ENCODE results near the gene CMSS1.

The CMSS1 gene

GRCh38 chr3:100040451-100041225, 223.0 kb downstream of the CMSS1 start:
- POLR2A ChIA-PET: no interaction called here
- CTCF ChIA-PET: no interaction called here
- TF ChIP-seq ELF4 (IDR thresholded peaks at IDR 0.05): no peak
- TF ChIP-seq FOXM1 (IDR thresholded peaks at IDR 0.05; ENCODE audit: borderline replicate concordance): no peak
- TF ChIP-seq NFRKB (IDR thresholded peaks at IDR 0.05): no peak
- DNase-seq (ENCODE audit: extremely low spot score): no peak

- ChIA-PET CTCF (no interaction called here), POLR2A (interaction anchor here (0.7 kb wide), 1 partner anchor 219 kb away, joined by 3 read pairs; the partner anchor contains the start of gene TBC1D23)
- no peak for DNase-seq (ENCODE audit: extremely low spot score)
- TF ChIP-seq ARNT (IDR thresholded peaks at IDR 0.05): no peak
- TF ChIP-seq, protein P1, sequence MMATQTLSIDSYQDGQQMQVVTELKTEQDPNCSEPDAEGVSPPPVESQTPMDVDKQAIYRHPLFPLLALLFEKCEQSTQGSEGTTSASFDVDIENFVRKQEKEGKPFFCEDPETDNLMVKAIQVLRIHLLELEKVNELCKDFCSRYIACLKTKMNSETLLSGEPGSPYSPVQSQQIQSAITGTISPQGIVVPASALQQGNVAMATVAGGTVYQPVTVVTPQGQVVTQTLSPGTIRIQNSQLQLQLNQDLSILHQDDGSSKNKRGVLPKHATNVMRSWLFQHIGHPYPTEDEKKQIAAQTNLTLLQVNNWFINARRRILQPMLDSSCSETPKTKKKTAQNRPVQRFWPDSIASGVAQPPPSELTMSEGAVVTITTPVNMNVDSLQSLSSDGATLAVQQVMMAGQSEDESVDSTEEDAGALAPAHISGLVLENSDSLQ (IDR thresholded peaks at IDR 0.05): 0 out of 2 replicates have a peak, but pooled peaks have one; percentile 30
- TF ChIP-seq NFRKB (IDR thresholded peaks at IDR 0.05): no peak
- TF ChIP-seq HDGF (IDR thresholded peaks at IDR 0.05; ENCODE audit: borderline replicate concordance): no peak
- TF ChIP-seq CTBP1 (IDR thresholded peaks at IDR 0.05; ENCODE audit: borderline replicate concordance): 0 out of 2 replicates have a peak, but pooled peaks have one; percentile 36
- TF ChIP-seq FOXM1 (IDR thresholded peaks at IDR 0.05; ENCODE audit: borderline replicate concordance): no peak
Observed at GRCh38 chr3:100041328-100041749, 223.7 kb downstream of the CMSS1 start.

DNA sequence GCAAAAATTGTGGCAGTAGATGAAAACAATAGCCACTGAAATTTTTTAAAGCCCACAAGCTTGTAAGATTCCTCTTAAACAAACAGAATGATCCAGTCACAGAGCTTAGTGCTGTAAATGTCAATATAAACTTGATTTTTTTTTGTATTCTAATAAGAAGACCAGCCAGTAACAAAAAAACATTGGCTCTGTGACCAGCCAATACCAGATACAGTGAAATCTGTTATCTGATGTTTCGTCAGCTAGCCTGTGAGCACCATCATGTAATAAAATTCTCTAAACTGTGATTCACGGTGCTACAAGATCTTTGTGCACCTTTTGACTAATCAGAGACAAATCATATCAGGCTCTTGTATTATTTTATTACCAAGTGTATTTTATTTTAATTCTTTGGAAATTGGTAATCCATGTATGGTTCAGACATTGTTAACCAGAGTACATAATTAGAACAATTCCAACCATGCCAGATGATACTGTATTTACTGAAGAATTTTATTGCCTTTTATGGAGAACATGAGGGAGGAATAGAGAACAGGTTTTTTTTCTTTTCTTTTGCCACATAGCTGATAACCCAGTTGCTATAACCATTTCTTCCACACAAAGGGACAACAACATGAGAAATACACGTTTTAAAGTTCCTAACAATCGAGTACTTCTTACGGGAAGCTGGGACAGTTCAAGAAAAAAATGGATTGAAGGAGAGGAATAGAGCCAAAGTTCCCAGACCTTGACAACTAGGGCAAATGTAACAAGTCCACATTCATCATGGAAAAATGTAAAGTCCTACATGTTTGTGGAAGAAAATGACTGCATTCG, 224.7 kb downstream of the CMSS1 start:
- DNase-seq (ENCODE audit: extremely low spot score): peak; percentile 19
- ChIA-PET POLR2A (no interaction called here), CTCF (interaction anchor here (1.3 kb wide), 1 partner anchor 27 kb away, joined by 3 read pairs; no protein-coding TSS in a partner anchor)
- TF ChIP-seq NFRKB (IDR thresholded peaks at IDR 0.05): no peak
- no peak for TF ChIP-seq FOXA1 (IDR thresholded peaks at IDR 0.05)
- TF ChIP-seq ELF4 (IDR thresholded peaks at IDR 0.05): no peak

DNA sequence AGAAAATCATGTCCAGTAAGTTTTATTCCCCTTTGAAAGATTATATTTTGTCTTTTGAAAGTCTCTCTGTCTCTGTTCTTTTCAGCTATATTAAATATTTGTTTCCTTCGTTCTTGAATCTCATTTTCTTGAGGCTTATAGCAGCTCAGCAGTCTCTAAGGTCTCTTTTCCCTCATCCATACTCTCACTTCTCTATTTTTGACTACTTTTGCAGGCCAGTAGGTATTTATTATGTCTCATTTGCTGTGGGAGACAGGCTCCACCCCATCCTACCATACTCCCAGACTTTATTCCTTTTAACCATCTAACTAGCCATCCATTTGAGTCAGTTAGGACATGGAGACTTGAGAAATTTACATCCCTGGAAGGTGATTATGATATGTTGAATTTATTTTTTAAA, 225.6 kb downstream of the CMSS1 start:
- TF ChIP-seq TARDBP (IDR thresholded peaks at IDR 0.05): no peak
- no peak for TF ChIP-seq NFRKB (IDR thresholded peaks at IDR 0.05)
- no peak for TF ChIP-seq BHLHE40 (IDR thresholded peaks at IDR 0.05; ENCODE audit: borderline replicate concordance)
- TF ChIP-seq FOXK2 (IDR thresholded peaks at IDR 0.05): no peak
- no peak for TF ChIP-seq CTBP1 (IDR thresholded peaks at IDR 0.05; ENCODE audit: borderline replicate concordance)
- TF ChIP-seq SUZ12 (IDR thresholded peaks at IDR 0.05): no peak
- no peak for TF ChIP-seq HDGF (IDR thresholded peaks at IDR 0.05; ENCODE audit: borderline replicate concordance)
- TF ChIP-seq FOXM1 (IDR thresholded peaks at IDR 0.05; ENCODE audit: borderline replicate concordance): no peak
- TF ChIP-seq LEF1 (IDR thresholded peaks at IDR 0.05; ENCODE audit: borderline replicate concordance): no peak
- CTCF ChIA-PET: no interaction called here
- POLR2A ChIA-PET: no interaction called here
- no peak for DNase-seq (ENCODE audit: extremely low spot score)

- DNase-seq (ENCODE audit: extremely low spot score): no peak
- POLR2A ChIA-PET: no interaction called here
- CTCF ChIA-PET: no interaction called here
- TF ChIP-seq FOXA1 (IDR thresholded peaks at IDR 0.05): no peak
- no peak for TF ChIP-seq SP1 (IDR thresholded peaks at IDR 0.05)
- no peak for TF ChIP-seq FOXM1 (IDR thresholded peaks at IDR 0.05; ENCODE audit: borderline replicate concordance)
- no peak for TF ChIP-seq ZNF384 (IDR thresholded peaks at IDR 0.05)
- TF ChIP-seq LEF1 (IDR thresholded peaks at IDR 0.05; ENCODE audit: borderline replicate concordance): no peak
Observed at GRCh38 chr3:100044369-100044768, 226.7 kb downstream of the CMSS1 start.

GRCh38 chr3:100045696-100046095, 228.0 kb downstream of the CMSS1 start:
- ChIA-PET POLR2A (no interaction called here), CTCF (interaction anchor here (0.8 kb wide), 1 partner anchor 144 kb away, joined by 3 read pairs; no protein-coding TSS in a partner anchor)
- TF ChIP-seq ELF4 (IDR thresholded peaks at IDR 0.05): no peak
- no peak for TF ChIP-seq SP1 (IDR thresholded peaks at IDR 0.05)
- TF ChIP-seq HDGF (IDR thresholded peaks at IDR 0.05; ENCODE audit: borderline replicate concordance): no peak
- TF ChIP-seq FOXK2 (IDR thresholded peaks at IDR 0.05): no peak
- TF ChIP-seq TARDBP (IDR thresholded peaks at IDR 0.05): no peak
- no peak for TF ChIP-seq ARNT (IDR thresholded peaks at IDR 0.05)
- no peak for TF ChIP-seq ZNF384 (IDR thresholded peaks at IDR 0.05)
- TF ChIP-seq FOXA1 (IDR thresholded peaks at IDR 0.05): no peak
- TF ChIP-seq, protein P1 (IDR thresholded peaks at IDR 0.05): no peak
- TF ChIP-seq CTBP1 (IDR thresholded peaks at IDR 0.05; ENCODE audit: borderline replicate concordance): no peak
- no peak for TF ChIP-seq L3MBTL2 (conservative IDR thresholded peaks at IDR 0.05)
- TF ChIP-seq SUZ12 (IDR thresholded peaks at IDR 0.05): no peak
- no peak for TF ChIP-seq NFRKB (IDR thresholded peaks at IDR 0.05)
- no peak for TF ChIP-seq FOXM1 (IDR thresholded peaks at IDR 0.05; ENCODE audit: borderline replicate concordance)
- no peak for DNase-seq (ENCODE audit: extremely low spot score)

DNA sequence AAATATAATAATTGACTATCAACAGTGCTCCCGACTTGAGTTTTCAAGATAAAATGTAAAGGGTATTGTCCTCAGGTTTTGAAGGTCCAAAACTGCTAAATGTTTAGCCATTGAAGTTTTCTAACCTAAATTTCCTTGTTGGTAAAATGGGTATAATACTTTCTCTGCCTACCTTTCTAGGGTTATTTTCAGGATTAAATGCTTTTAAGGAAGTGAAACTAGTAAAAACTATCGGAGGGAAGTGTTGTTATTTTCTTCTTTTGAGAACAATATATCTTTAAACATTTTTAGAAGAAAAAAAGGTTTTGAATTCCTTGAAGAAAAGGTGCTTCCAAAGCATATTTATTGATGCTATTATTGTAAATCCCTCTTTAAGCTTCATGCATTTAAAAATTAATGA, 229.3 kb downstream of the CMSS1 start:
- TF ChIP-seq ZNF384 (IDR thresholded peaks at IDR 0.05): no peak
- no peak for TF ChIP-seq HDGF (IDR thresholded peaks at IDR 0.05; ENCODE audit: borderline replicate concordance)
- TF ChIP-seq BHLHE40 (IDR thresholded peaks at IDR 0.05; ENCODE audit: borderline replicate concordance): no peak
- TF ChIP-seq CTBP1 (IDR thresholded peaks at IDR 0.05; ENCODE audit: borderline replicate concordance): no peak
- no peak for TF ChIP-seq FOXA1 (IDR thresholded peaks at IDR 0.05)
- no peak for DNase-seq (ENCODE audit: extremely low spot score)
- ChIA-PET POLR2A (no interaction called here), CTCF (no interaction called here)
